ENCODE data around the gene PODXL. TPM values are rescaled to one million over a fixed set of nuclear protein-coding genes. Genes with fewer than 3 reads are reported as not detected.

PODXL gene
- total and polyA plus RNA-seq, 10 of the 15 experiments (the other 5 are each of a cell fraction or from before 2014, with no cell fraction given), result 0.04 to 1.8 (median 0.38) TPM

- intact Hi-C loops (cut with micrococcal nuclease; ENCODE audit: unreplicated experiment), result no loop called here
These were observed 53.5 kb downstream of the PODXL start for GRCh38 chr7:131502810-131503508.

More at GRCh38 chr7:131502810-131503508, 53.5 kb downstream of the PODXL start:
- ChIA-PET CTCF (interaction anchor here (1.4 to 4.3 kb wide), 3 partner anchors 10 to 152 kb away, joined by 3 to 44 read pairs (median 6); no protein-coding TSS in a partner anchor), SMC1A (ENCODE audit: uncharacterized antibody, unreplicated experiment) (interaction anchor here (0.8 to 1.1 kb wide), 2 partner anchors 20 to 145 kb away, joined by 3 to 4 read pairs; no protein-coding TSS in a partner anchor), RAD21 (ENCODE audit: unreplicated experiment) (no interaction called here), POLR2A (interaction anchor here (1.6 kb wide), 1 partner anchor 10 kb away, joined by 5 read pairs; no protein-coding TSS in a partner anchor)
- no TSS peak for BruUV-seq (replicated peaks)
- Histone ChIP-seq H3K9me3 (replicated peaks; ENCODE audit: control insufficient read depth, insufficient read depth, low read length) (no peaks in the 10 kb centered on the region), H3K4me3 (no peak overlapping the region), H2AFZ (ENCODE audit: control insufficient read depth, low read depth, low read length) (no peak overlapping the region), H3K27me3 (replicated peaks in 1 of 2; ENCODE audit: control insufficient read depth in 2 of 2, insufficient read depth in 2 of 2, low read length in 1 of 2) (no peaks in the 10 kb centered on the region), H3K36me3 (ENCODE audit: control insufficient read depth in 2 of 2, insufficient read depth in 2 of 2, low read length in 1 of 2) (no peaks in the 10 kb centered on the region; a peak in 1 of 4 replicates), H3K9ac (ENCODE audit: control insufficient read depth, insufficient read depth, low read length) (no peak overlapping the region), H3K79me2 (ENCODE audit: control insufficient read depth, insufficient read depth, low read length) (no peaks in the 10 kb centered on the region), H3K4me2 (ENCODE audit: control insufficient read depth, insufficient read depth) (no peak overlapping the region), H3K27ac (ENCODE audit: control insufficient read depth, insufficient read depth) (no peak overlapping the region), H3K4me1 (ENCODE audit: control insufficient read depth, insufficient read depth, low read length) (peaks cover 6% of the 10 kb centered on the region; the same call in 1 of the 2 replicates), H4K20me1 (ENCODE audit: control insufficient read depth, insufficient read depth) (no peaks in the 10 kb centered on the region)
- WGBS (ENCODE audit: insufficient coverage, insufficient replicate concordance, low lambda C conversion rate, missing lambda C conversion rate), result 84% methylated on average over 9 of the region's 9 CpGs
- FAIRE-seq (no peak), ATAC-seq (no peak), DNase-seq (ENCODE audit: low read depth, low spot score) (no peak)
- in situ Hi-C loops (cut with MboI), result no loop called here
- TF ChIP-seq CBX3 (IDR thresholded peaks at IDR 0.05; ENCODE audit: borderline replicate concordance, low read depth) (no peak), POLR2AphosphoS5 (IDR thresholded peaks at IDR 0.05; ENCODE audit: low read length) (no peak), IRF3 (IDR thresholded peaks at IDR 0.05) (no peak), POLR2A (IDR thresholded peaks at IDR 0.05; ENCODE audit: low read depth, low read length) (peak; percentile 35; the same call in 1 of the 2 replicates)
